CD4-positive, alpha-beta T cell (primary cell): ENCODE results near the gene EPDR1. TPM values are rescaled to one million over a fixed set of nuclear protein-coding genes. Genes with fewer than 3 reads are reported as not detected.
A peak's percentile ranks its signal among the peaks of the same experiment; 100 is the strongest.

Experiments
- ATAC-seq: fragments of 200-7000 bp; cut with Tn5 transposase; one replicate; pipeline ENCODE4 v1.10.0; 2022; ENCODE audit warnings: mild to moderate bottlenecking; ENCODE audit not compliant: poor library complexity
- CTCF ChIA-PET: fragments of 350-600 bp; sonication (Branson Sonifier 250); formaldehyde crosslinking; loops from one replicate; lab custom pipeline; 2021; ENCODE audit warnings: antibody characterized with exemption, inconsistent platforms; lab: Charles Lee
- POLR2A ChIA-PET: fragments of 350-600 bp; sonication (Branson Sonifier 250); formaldehyde crosslinking; loops from one replicate; lab custom pipeline; 2021; ENCODE audit warnings: antibody characterized with exemption, inconsistent platforms; lab: Charles Lee
- DNase-seq, 14 experiments: peaks; one replicate each; pipeline ENCODE4 v3.0.0-alpha.2; 2013 to 2020; ENCODE audit warnings: mixed read lengths in 2 of 14
- H3K27ac ChIP-seq, 2 donors: one replicate each; pipeline versions ENCODE4 v1.5.1 to v1.7.0; 2013; ENCODE audit warnings: low read length in 2 of 2, low read depth in 1 of 2, mild to moderate bottlenecking in 1 of 2
- H3K27me3 ChIP-seq, 2 experiments: 1 replicate in 1 of 2; 2 replicates in 1 of 2; pipeline versions ENCODE4 v1.6.1 to v1.7.0; 2013; ENCODE audit warnings: low read length in 2 of 2, control low read depth in 1 of 2, mild to moderate bottlenecking in 1 of 2, moderate library complexity in 1 of 2; ENCODE audit not compliant: insufficient read depth in 2 of 2, control insufficient read depth in 1 of 2
- H3K36me3 ChIP-seq: one replicate; pipeline ENCODE4 v1.6.1; 2013; ENCODE audit warnings: low read length, control low read depth; ENCODE audit not compliant: insufficient read depth
- H3K4me1 ChIP-seq: one replicate; pipeline ENCODE4 v1.6.1; 2013; ENCODE audit warnings: low read length, control low read depth; ENCODE audit not compliant: insufficient read depth
- H3K4me3 ChIP-seq: one replicate; pipeline ENCODE4 v1.5.1; 2013; ENCODE audit warnings: mild to moderate bottlenecking, low read length, moderate library complexity
- H3K9me3 ChIP-seq, 2 experiments: 1 replicate in 1 of 2; 2 replicates in 1 of 2; pipeline versions ENCODE4 v1.6.1 to v1.7.0; 2013; ENCODE audit warnings: low read length in 2 of 2, mild to moderate bottlenecking in 2 of 2, control low read depth in 1 of 2, moderate library complexity in 1 of 2; ENCODE audit not compliant: control insufficient read depth in 1 of 2, insufficient read depth in 1 of 2
- H3K27ac Mint-ChIP-seq: one replicate; pipeline ENCODE4 v1.8.0; 2020; ENCODE audit warnings: mixed read lengths
- H3K27me3 Mint-ChIP-seq: one replicate; pipeline ENCODE4 v1.8.0; 2021; ENCODE audit warnings: mixed read lengths
- H3K36me3 Mint-ChIP-seq: one replicate; pipeline ENCODE4 v1.8.0; 2021; ENCODE audit warnings: low read depth, mixed read lengths
- H3K4me1 Mint-ChIP-seq: one replicate; pipeline ENCODE4 v1.8.0; 2021; ENCODE audit warnings: low read depth, mixed read lengths
- H3K4me3 Mint-ChIP-seq: one replicate; pipeline ENCODE4 v1.8.0; 2020; ENCODE audit warnings: mild to moderate bottlenecking, mixed read lengths
- H3K9me3 Mint-ChIP-seq: one replicate; pipeline ENCODE4 v1.8.0; 2020; ENCODE audit warnings: mixed read lengths
- intact Hi-C, 2 experiments: fragments of 100-400 bp; cut with DNase I in 1 of 2; cut with micrococcal nuclease in 1 of 2; formaldehyde crosslinking; loops; one replicate each; pipeline versions ENCODE4 v1.15.1 to v1.9.0; 2023 to 2025; cut with DNase I, micrococcal nuclease
- total RNA-seq, 174 experiments: library from RNA in 2 of 174; stranded (reverse) in 2 of 174; gene quantifications; one replicate each; pipeline ENCODE4 v1.2.3 and lab custom pipeline; 2021 to 2026
- TF ChIP-seq, protein P1 (sequence below): fragments of 200-600 bp; IDR thresholded peaks from one replicate; pipeline ENCODE4 v1.8.0; 2022; ENCODE audit warnings: antibody characterized with exemption, mild to moderate bottlenecking

Gene EPDR1
- total RNA-seq, 2 experiments from 2014 or later, result not detected

GRCh38 chr7:37894671-37895070 lies 25.8 kb upstream of the EPDR1 start:
- Histone ChIP-seq H3K27me3 (peaks cover 3 to 5% of the 10 kb centered on the region in 2 experiments), H3K4me3 (no peak overlapping the region), H3K4me1 (no peaks in the 10 kb centered on the region), H3K9me3 (no peaks in the 10 kb centered on the region), H3K36me3 (no peaks in the 10 kb centered on the region), H3K27ac (no peak overlapping the region)
- ChIA-PET CTCF (no interaction called here), POLR2A (no interaction called here)
- TF ChIP-seq, protein P1, sequence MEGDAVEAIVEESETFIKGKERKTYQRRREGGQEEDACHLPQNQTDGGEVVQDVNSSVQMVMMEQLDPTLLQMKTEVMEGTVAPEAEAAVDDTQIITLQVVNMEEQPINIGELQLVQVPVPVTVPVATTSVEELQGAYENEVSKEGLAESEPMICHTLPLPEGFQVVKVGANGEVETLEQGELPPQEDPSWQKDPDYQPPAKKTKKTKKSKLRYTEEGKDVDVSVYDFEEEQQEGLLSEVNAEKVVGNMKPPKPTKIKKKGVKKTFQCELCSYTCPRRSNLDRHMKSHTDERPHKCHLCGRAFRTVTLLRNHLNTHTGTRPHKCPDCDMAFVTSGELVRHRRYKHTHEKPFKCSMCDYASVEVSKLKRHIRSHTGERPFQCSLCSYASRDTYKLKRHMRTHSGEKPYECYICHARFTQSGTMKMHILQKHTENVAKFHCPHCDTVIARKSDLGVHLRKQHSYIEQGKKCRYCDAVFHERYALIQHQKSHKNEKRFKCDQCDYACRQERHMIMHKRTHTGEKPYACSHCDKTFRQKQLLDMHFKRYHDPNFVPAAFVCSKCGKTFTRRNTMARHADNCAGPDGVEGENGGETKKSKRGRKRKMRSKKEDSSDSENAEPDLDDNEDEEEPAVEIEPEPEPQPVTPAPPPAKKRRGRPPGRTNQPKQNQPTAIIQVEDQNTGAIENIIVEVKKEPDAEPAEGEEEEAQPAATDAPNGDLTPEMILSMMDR, result no peak
- peaks cover 8% of the 10 kb centered on the region for H3K27me3 Mint-ChIP-seq
- DNase-seq (no peak), ATAC-seq (no peak)
- peaks cover 3% of the 10 kb centered on the region for H3K9me3 Mint-ChIP-seq
- H3K36me3 Mint-ChIP-seq, result no peaks in the 10 kb centered on the region
- H3K4me3 Mint-ChIP-seq, result no peak overlapping the region
- no peak overlapping the region for H3K27ac Mint-ChIP-seq
- intact Hi-C loops, result no loop called here
- no peaks in the 10 kb centered on the region for H3K4me1 Mint-ChIP-seq

DNA sequence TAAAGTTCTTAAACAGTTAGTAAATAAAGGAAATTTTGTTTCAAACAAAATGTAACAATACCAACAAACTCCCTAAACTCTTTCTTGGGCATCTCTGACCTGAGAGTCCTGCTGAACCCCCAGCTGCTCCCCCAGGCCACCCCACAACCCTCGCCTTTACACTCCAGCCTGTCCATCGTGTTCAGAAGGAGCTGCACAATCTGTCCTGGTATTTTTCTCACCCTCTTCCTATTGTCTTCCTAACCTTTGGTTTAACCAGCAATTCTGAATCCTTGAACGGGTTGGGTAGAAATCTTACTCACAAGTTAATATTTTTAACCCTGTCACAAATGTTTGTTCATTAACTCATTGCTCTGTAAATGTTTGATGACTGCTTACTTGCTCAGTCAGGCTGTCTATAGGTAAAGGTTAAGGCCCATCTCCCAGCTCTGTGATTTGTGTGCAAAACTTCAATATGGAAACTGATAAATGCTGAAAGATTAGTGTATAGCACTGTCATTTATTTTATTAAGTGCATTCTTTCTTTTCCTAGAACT lies 20.7 kb upstream of the EPDR1 start:
- H3K27me3 Mint-ChIP-seq, result peaks cover 6% of the 10 kb centered on the region
- Histone ChIP-seq H3K27ac (no peak overlapping the region), H3K27me3 (peaks cover 5% of the 10 kb centered on the region in 2 experiments), H3K9me3 (no peaks in the 10 kb centered on the region), H3K36me3 (no peaks in the 10 kb centered on the region), H3K4me3 (no peak overlapping the region), H3K4me1 (no peaks in the 10 kb centered on the region)
- intact Hi-C loops, result no loop called here
- H3K4me3 Mint-ChIP-seq, result no peak overlapping the region
- TF ChIP-seq, protein P1, result no peak
- POLR2A ChIA-PET, result no interaction called here
- DNase-seq, result no peak
- H3K27ac Mint-ChIP-seq, result no peak overlapping the region
- H3K4me1 Mint-ChIP-seq, result no peaks in the 10 kb centered on the region
- no peaks in the 10 kb centered on the region for H3K9me3 Mint-ChIP-seq
- no peak for ATAC-seq
- H3K36me3 Mint-ChIP-seq, result no peaks in the 10 kb centered on the region
- CTCF ChIA-PET, result no interaction called here

- Mint-ChIP-seq H3K27me3 (peaks cover 4% of the 10 kb centered on the region), H3K4me1 (no peaks in the 10 kb centered on the region), H3K4me3 (no peak overlapping the region), H3K36me3 (no peaks in the 10 kb centered on the region), H3K9me3 (no peaks in the 10 kb centered on the region), H3K27ac (no peak overlapping the region)
- Histone ChIP-seq H3K27me3 (peaks cover 2 to 3% of the 10 kb centered on the region in 2 experiments), H3K4me1 (no peaks in the 10 kb centered on the region), H3K27ac (no peak overlapping the region), H3K9me3 (no peaks in the 10 kb centered on the region), H3K4me3 (no peak overlapping the region), H3K36me3 (no peaks in the 10 kb centered on the region)
- ATAC-seq, result no peak
- CTCF ChIA-PET, result interaction anchor here (1.0 kb wide), 1 partner anchor 12 kb away, joined by 3 read pairs; no protein-coding TSS in a partner anchor
- intact Hi-C loops, result no loop called here
- peak in 1 of 14 experiments; percentile 15 for DNase-seq
- POLR2A ChIA-PET, result no interaction called here
- TF ChIP-seq, protein P1, result no peak
Observed at GRCh38 chr7:37901236-37901827, 19.1 kb upstream of the EPDR1 start.
